Activated B cell treated with CpG ODN at 0.5 μM for 24 hours (primary cell): ENCODE data around the gene DCAF4. TPM values are rescaled to one million over a fixed set of nuclear protein-coding genes. Genes with fewer than 3 reads are reported as not detected.

Experiments
- ATAC-seq: fragments of 200-7000 bp; cut with Tn5 transposase; one replicate; pipeline ENCODE4 v1.10.0; 2021; ENCODE audit warnings: low read depth, mild to moderate bottlenecking, moderate library complexity
- CTCF ChIA-PET: fragments of 350-600 bp; sonication (Branson Sonifier 250); formaldehyde crosslinking; loops from one replicate; lab custom pipeline; 2021; ENCODE audit warnings: antibody characterized with exemption; lab: Charles Lee
- POLR2A ChIA-PET: fragments of 350-600 bp; sonication (Branson Sonifier 250); formaldehyde crosslinking; loops from one replicate; lab custom pipeline; 2021; ENCODE audit warnings: antibody characterized with exemption; lab: Charles Lee
- DNase-seq: peaks from one replicate; pipeline ENCODE4 v3.0.0; 2022
- H3K27ac Mint-ChIP-seq: one replicate; pipeline ENCODE4 v1.8.0; 2020; ENCODE audit warnings: mixed read lengths
- H3K27me3 Mint-ChIP-seq: one replicate; pipeline ENCODE4 v1.8.0; 2021; ENCODE audit warnings: mixed read lengths
- H3K36me3 Mint-ChIP-seq: one replicate; pipeline ENCODE4 v1.8.0; 2021; ENCODE audit warnings: low read depth, mixed read lengths
- H3K4me1 Mint-ChIP-seq: one replicate; pipeline ENCODE4 v1.8.0; 2021; ENCODE audit warnings: mixed read lengths
- H3K4me3 Mint-ChIP-seq: one replicate; pipeline ENCODE4 v1.8.0; 2020; ENCODE audit warnings: mild to moderate bottlenecking, mixed read lengths
- H3K9me3 Mint-ChIP-seq: one replicate; pipeline ENCODE4 v1.8.0; 2020; ENCODE audit warnings: mixed read lengths
- CTCF ChIP-seq: fragments of 200-600 bp; IDR thresholded peaks from one replicate; pipeline ENCODE4 v1.8.0; 2022; ENCODE audit warnings: antibody characterized with exemption, mild to moderate bottlenecking
- intact Hi-C: fragments of 100-400 bp; cut with micrococcal nuclease; formaldehyde crosslinking; loops from one replicate; pipeline ENCODE4 v1.15.1; 2024
- total RNA-seq: library from RNA; stranded (reverse); gene quantifications from 2 replicates; pipeline ENCODE4 v1.2.3, GENCODE V29; 2022

Gene DCAF4
- total RNA-seq, 1 donor from 2014 or later: 38.7 TPM

DNA sequence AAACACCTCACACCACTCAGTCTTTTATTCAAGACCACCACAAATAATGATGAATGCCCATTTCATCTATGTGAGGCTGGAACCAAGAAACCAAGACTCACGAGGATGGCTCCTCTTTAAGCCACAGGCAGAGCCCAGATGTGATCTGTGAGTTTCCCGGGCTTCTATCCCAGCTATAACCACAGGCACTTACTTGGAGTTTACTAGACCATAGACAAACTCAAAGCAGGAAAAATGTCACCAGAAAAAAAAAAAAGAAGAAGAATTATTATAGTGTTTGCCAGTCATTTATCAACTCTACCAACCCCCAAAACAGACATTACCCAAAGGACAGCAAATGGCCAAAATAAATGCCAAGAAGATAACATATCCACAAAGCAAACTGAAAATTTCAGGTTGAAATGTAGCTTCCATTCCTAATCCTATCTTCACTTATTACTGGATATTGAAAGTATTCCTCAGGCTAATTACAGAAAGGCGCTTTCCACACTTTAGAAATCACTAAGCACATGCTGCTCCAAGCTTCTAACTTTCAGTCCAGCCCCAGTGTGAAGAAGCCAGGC is 56.0 kb downstream of the DCAF4 start:
- CTCF ChIA-PET: no interaction called here
- DNase-seq: no peak
- Mint-ChIP-seq H3K27me3 (no peaks in the 10 kb centered on the region), H3K4me1 (no peaks in the 10 kb centered on the region), H3K36me3 (peaks cover 77% of the 10 kb centered on the region), H3K9me3 (no peaks in the 10 kb centered on the region), H3K4me3 (no peak overlapping the region), H3K27ac (no peak overlapping the region)
- POLR2A ChIA-PET: interaction anchor here (0.7 kb wide), 2 partner anchors 44 to 45 kb away, joined by 3 to 5 read pairs; partner anchors contain the start of gene ZFYVE1
- intact Hi-C loops: no loop called here
- no peak for ATAC-seq
- no peak for TF ChIP-seq CTCF

DNA sequence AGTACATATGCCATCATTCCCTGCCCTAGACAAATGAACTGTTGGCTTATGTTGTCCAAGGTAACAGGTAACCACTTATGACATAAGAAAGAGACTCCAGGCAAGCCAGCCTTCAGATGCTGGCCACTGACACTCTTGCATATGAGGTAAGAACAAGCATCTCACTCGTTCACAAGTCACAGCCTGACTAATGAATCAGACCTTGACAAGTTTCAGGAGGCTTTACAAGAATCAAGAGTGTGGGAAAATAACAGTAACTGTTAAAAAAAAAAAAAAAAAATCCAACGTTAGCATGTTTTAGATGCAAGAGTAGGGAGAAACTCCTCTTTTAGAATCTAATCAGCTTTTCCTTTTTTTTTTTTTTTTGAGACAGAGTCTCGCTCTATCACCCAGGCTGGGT is 60.0 kb downstream of the DCAF4 start:
- Mint-ChIP-seq H3K4me1 (no peaks in the 10 kb centered on the region), H3K27me3 (no peaks in the 10 kb centered on the region), H3K36me3 (peaks cover 63% of the 10 kb centered on the region), H3K27ac (no peak overlapping the region), H3K4me3 (no peak overlapping the region), H3K9me3 (no peaks in the 10 kb centered on the region)
- ChIA-PET POLR2A (no interaction called here), CTCF (no interaction called here)
- no peak for TF ChIP-seq CTCF
- no peak for DNase-seq
- ATAC-seq: no peak
- intact Hi-C loops: no loop called here

DNA sequence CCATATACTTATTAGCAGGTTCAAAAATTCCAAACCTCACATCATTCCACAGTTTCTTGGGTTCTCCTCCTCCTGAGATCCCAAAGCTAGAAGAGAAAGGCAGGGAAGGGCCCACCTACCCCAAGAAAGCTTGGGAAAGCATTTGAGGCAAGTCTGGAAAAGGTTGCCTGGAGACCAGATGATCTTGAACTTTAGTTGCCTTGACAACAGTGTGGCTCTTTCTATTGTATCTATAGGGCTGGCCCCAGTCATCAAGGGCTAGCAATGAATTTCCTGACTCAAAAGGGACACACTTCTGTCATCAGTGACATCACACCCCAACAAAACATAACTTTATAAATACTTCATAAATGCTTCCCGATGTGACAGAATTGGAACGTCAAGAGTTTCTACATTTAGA is 60.6 kb downstream of the DCAF4 start:
- POLR2A ChIA-PET: no interaction called here
- Mint-ChIP-seq H3K4me1 (no peaks in the 10 kb centered on the region), H3K36me3 (peaks cover 62% of the 10 kb centered on the region), H3K9me3 (no peaks in the 10 kb centered on the region), H3K27ac (no peak overlapping the region), H3K4me3 (no peak overlapping the region), H3K27me3 (no peaks in the 10 kb centered on the region)
- no peak for TF ChIP-seq CTCF
- ATAC-seq (no peak), DNase-seq (no peak)
- intact Hi-C loops: no loop called here
- CTCF ChIA-PET: no interaction called here

DNA sequence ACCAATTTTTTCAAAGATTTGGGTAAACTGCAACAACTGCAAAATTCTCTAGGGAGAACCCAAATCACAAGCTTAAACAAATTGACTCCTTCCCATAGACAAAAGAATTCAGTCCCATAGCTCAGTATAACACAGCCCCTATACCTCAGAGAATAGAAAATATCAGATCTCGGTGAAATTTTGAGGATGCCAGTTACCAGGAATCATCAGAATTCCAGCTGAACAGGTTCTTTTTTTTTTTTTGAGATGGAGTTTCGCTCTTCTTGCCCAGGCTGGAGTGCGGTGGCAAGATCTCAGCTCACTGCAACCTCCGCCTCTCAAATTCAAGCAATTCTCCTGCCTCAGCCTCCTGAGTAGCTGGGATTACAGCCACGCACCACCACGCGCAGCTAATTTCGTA is 63.9 kb downstream of the DCAF4 start:
- Mint-ChIP-seq H3K4me3 (no peak overlapping the region), H3K27ac (no peak overlapping the region), H3K36me3 (peaks cover 60% of the 10 kb centered on the region), H3K4me1 (no peaks in the 10 kb centered on the region), H3K9me3 (no peaks in the 10 kb centered on the region), H3K27me3 (no peaks in the 10 kb centered on the region)
- TF ChIP-seq CTCF: no peak
- intact Hi-C loops: no loop called here
- ChIA-PET POLR2A (no interaction called here), CTCF (no interaction called here)
- DNase-seq (no peak), ATAC-seq (no peak)

DNA sequence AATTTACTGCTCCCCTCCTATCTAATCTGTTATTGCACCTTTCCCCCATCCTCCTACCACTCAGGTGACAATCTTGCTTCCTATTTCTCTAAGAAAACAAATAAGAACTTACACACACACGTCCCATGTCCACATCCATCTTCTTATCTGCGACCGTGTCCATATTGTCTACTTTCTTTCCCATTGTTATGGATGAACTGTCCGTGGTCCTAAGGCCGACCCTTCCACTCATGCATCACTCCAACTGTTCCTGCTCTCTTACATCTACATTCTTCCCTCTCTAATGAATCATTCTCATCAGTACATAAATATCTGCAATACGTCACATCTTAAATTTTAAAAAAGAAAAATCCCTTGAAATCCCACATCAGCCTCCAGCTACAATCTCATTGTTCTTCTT is 70.7 kb downstream of the DCAF4 start:
- TF ChIP-seq CTCF: no peak
- no peak overlapping the region for H3K27ac Mint-ChIP-seq
- no peaks in the 10 kb centered on the region for H3K4me1 Mint-ChIP-seq
- DNase-seq (no peak), ATAC-seq (no peak)
- no peaks in the 10 kb centered on the region for H3K9me3 Mint-ChIP-seq
- peaks cover 65% of the 10 kb centered on the region for H3K36me3 Mint-ChIP-seq
- no peaks in the 10 kb centered on the region for H3K27me3 Mint-ChIP-seq
- ChIA-PET CTCF (no interaction called here), POLR2A (no interaction called here)
- intact Hi-C loops: no loop called here
- no peak overlapping the region for H3K4me3 Mint-ChIP-seq
